ENCODE measurements around the gene CCDC28B.

The CCDC28B gene

DNA sequence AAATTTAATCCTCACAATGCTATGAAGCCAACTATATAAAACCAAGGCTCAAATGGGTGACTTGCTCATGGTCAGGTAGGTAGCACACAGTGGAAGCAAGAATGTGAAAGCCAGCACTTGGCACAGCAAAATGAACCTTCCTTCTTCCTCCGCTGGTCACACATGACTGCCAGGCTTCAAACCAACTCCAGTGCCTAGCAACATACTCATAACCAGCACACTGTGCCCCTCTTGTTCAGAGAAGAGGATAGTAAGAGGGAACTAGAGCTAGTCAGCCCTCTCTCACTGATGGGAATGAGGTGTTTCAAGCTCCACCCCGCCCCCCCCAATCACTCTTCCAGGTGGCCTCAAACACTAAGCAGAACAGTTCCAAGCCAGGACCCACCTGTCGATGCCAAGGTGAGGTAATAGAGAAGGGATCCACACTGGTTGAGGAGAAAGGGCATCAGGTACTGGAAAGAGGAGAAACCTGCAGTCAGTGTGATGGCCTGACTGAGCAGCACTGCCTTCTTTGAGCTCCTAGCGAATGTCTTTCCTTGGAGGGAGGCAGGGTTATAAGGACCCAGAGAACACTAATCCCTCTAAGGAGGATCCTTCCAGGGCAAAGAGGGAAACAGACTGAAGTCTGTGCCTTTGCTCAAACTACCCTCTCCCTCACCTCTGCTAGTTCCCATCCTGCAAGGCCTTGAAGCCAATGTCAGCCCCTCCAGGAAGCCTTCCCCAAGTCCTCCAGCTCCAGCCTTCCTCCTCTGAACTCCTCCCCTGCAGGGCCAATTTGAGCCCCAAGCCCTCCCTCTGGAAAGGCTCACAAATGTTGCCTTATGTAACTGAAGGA is 20.6 kb downstream of the CCDC28B start:
- no peak for DNase-seq

DNA sequence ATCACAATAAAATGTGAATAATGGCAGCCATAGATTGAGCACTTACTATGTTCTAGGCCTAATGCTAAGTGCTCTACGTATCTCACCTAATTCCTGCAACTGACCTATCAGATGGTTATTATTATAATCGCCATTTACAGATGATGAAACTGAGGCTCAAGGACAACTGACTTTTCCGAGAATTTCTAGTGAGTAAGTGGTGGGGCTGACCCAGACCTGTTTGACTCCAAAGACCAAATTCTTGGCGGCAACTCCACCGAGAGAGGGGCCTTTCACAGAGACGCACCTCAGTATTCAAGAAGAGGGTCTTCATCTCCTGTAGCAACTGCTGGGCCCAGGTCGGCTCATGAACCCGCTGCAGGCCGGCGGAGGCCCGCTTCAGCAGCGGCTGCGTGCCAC is 21.2 kb downstream of the CCDC28B start:
- DNase-seq: no peak

DNA sequence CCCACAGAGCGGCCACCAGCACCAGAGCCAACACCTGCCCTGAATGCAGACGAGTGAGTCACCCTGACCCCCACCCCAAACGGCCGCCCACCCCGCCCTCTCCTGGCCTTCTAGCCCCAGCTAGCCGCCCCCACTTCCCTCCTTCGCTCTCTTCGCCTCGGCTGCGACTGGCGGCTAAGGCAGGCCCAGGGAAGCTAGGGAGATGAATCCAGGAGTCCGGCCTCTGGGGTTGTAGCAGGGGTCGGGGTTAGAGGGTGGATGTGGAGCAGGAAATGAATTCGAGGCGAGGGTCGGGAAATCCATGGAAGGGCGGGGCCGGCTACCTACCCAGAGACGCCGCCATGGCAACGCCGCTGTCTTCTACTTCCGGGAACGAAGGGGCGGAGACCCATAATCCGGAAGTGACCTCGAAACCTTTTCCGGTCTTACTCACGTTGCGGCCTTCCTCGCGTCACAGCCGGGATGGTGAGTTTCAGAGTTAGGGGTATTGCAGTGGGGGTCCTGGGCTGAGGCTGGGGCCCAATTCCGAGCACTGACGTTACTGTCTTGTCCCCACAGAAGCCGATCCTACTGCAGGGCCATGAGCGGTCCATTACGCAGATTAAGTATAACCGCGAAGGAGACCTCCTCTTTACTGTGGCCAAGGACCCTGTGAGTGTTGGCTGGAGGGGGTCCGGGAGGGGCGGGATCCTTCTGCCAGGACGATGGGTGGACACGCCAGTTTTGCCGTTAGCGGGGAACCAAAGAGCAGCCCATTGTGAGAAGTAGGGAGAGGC is 21.8 kb downstream of the CCDC28B start, which contains the start of the genes EIF3I and TMEM234:
TSS of gene EIF3I (plus strand) at position 428 of the 776 bp plus-strand sequence. CDS start at position 463, 35 bp downstream.
TSS of gene TMEM234 (minus strand) at position 374 of the 776 bp plus-strand sequence. CDS start at position 343, 31 bp downstream.
- DNase-seq: peak; percentile 30 to 95 (median 86)

- DNase-seq: no peak
Observed at GRCh38 chr1:32223683-32224082, 23.3 kb downstream of the CCDC28B start.

GRCh38 chr1:32224285-32224684 is 23.9 kb downstream of the CCDC28B start:
- DNase-seq: no peak

DNA sequence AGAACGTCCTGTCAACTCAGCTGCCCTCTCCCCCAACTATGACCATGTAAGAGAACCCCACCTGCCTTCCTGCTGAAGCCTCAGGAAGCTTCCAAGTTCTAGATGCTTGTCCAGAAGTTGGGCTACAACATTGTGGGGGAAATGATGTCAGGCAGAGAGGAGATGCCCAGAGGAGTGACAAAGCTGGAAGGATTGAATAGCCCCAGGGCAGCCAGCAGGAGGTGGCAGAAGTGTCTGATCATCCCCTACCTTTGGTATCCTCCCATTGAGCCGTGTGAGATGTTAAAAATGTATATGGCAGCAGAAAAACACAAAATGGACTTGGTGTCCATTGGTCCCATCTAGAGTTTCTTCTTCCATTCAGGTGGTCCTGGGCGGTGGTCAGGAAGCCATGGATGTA is 28.4 kb downstream of the CCDC28B start:
- DNase-seq: no peak

DNA sequence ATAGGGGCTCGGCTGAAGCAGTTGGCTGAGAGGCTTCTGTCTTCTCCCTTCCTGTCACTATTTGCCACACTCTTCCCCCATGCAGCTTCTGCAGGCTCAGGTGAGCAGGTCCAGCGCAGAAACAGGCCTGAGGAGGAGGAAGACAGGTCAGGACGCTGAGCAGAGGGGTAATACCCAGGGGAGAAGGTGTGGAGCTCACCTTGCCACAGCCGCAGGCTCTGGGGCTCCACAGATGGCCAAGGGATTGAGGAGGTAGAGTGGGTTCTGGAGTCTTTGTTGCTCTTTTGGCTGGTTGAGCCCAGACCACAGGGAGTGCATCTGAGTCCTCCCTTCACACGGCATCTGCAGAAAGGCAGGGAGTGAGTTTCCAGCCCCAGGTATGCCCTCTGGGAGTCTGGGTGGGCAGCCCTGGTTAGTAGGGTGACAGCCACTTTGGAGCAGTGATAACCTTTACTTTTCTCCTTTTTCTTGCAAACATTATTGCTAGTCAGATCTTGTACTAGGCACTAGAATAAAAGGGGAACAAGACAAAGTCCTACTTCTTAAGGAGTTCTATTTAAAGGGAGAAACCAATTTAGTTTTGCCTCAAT is 31.5 kb downstream of the CCDC28B start:
- DNase-seq: no peak

GRCh38 chr1:32232558-32233304 is 32.3 kb downstream of the CCDC28B start:
- DNase-seq: no peak

GRCh38 chr1:32234792-32235191 is 34.4 kb downstream of the CCDC28B start:
- DNase-seq: no peak

GRCh38 chr1:32239337-32239736 is 38.9 kb downstream of the CCDC28B start:
- DNase-seq: no peak

DNA sequence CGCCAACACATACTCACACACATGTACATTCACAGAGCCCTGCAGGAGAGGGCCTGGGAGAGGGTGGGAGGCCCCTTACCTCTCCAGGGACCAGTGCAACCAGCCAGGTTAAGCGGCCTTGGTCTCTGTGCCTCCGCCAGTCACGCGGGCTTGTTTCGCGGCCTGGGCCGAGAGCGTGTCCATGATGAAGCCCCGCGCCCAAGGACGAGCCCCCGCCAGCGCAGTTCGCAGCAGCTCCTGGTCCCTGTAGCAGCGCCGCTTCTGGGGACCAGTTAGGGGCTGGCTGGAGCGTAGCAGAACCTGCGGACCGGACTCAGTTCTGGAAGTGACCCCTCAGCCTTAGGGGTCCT is 39.4 kb downstream of the CCDC28B start:
- no peak for DNase-seq

DNA sequence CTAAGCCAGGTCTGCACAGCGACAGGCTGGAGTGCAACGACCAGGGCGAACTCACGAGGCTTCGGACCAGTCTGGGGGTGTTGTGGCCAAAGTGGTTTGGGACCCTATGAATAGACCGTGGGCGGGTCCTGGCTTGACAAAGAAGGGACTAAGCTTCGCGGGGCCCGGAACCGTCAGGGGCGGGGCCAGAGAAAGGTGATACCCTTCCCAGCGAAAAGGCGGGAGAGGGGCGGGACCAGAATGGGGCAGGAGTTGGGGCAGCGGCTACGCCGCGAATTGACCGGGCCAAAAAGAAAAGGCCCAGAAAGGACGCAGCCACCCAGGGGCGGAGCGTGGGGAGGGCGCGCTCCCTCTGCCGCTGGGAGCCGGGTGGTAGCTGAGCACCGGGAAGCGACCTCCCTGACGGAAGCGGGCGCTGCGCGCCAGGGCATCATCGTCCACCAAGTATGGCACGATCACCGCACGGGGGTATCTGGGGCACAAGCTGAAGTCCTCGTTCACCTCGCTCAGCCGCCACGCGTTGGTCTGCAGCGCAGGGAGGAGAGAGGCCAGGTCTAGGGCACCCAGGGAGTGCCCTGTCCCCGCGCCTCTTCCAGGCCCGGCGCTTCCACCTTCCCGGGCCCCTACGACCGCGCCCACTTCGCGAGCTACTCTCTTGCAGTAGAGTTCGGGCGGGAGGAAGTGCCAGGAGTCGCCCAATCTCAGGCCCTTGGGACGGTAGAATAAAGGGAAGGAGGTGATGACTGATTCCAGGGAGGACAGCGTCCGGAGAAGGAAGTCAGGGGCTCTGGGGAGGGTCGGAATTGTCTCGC is 40.0 kb downstream of the CCDC28B start:
- peak in 50 of 58 donors; percentile 14 to 78 (median 40) for DNase-seq

- DNase-seq: peak in 42 of 58 donors; percentile 6 to 72 (median 36)
Observed at GRCh38 chr1:32241001-32241763, 40.8 kb downstream of the CCDC28B start.

DNA sequence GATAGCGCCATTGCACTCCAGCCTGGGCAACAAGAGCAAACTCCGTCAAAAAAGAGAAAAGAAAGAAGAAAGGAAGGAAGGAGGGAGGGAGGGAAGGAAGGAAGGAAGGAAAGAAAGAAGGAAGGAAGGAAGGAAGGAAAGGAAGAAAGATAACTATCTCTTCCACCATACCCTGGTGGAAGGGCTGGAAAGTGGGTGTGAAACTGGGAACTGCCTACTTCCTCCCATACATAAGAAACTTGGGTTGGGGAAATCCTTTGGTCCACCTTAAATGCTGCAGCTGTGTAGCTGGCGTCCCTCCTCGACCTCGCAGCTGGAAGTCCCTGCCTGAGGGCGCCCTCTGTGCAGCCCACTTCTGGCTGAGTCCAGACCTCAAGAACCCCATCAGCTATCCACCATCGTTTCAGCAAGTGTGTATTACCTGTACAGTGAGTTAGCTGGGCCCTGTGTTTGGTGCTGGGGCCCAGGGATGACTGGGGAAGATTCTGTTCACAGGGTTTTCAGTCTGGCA is 42.0 kb downstream of the CCDC28B start:
- DNase-seq: peak in 34 of 58 donors; percentile 3 to 60 (median 26)

GRCh38 chr1:32246888-32247273 is 46.5 kb downstream of the CCDC28B start, which contains the start of gene FAM167B:
Gene FAM167B, plus strand, starts transcription at chr1:32247222. Its CDS starts 200 bp downstream, at chr1:32247422.
- DNase-seq: no peak

GRCh38 chr1:32247452-32247851 is 47.1 kb downstream of the CCDC28B start:
- DNase-seq: no peak

DNA sequence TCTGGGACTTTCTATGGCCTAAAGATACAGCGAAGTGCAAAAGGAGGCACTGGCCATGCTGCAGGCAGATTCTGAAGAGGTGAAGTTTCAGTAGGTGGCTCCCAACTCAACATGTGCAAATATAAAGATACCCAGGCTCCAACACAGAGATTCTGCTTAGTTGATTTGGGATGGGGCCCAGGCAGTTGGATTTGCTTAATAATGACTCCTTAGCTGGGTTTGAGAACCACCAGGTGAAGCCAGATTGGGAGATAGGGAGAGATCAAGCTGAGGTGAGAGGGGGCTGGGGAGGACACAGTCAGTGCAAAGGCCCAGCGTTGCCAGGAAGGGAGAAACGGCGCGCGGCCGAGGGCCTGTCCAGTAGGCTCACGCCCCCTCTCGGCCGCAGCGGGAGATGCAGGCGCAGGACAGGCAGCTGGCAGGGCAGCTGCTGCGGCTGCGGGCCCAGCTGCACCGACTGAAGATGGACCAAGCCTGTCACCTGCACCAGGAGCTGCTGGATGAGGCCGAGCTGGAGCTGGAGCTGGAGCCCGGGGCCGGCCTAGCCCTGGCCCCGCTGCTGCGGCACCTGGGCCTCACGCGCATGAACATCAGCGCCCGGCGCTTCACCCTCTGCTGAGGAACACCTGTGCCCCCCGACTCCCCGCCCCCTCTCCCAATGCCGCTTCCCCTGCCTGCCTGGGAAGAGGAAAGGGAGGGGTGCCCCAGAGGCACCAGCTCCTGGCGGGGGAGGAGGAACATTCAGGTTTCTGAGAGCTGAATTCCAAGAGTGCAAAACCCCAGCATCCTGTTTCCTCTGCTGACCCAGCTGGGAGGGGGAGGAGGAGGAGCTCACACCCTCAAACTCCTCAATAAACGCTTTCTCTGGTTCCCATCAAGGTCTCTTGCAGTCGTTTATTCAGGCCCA is 47.8 kb downstream of the CCDC28B start:
- DNase-seq: peak in 14 of 58 donors; percentile 4 to 46 (median 13)
